ENCODE measurements around the gene CELF4.

- TF ChIP-seq CTCF (conservative IDR thresholded peaks at IDR 0.05; ENCODE audit: low read depth, low read length) (no peak), POLR2A (IDR thresholded peaks at IDR 0.05; ENCODE audit: low read depth, low read length) (no peak), BHLHE40 (IDR thresholded peaks at IDR 0.05; ENCODE audit: low read depth, low read length) (no peak), RAD21 (IDR thresholded peaks at IDR 0.05; ENCODE audit: low read length) (no peak), NFE2L2 (IDR thresholded peaks at IDR 0.05; ENCODE audit: low read depth, low read length) (no peak), MXI1 (IDR thresholded peaks at IDR 0.05; ENCODE audit: borderline replicate concordance, low read depth, low read length) (no peak)
Measured at GRCh38 chr18:37604032-37604431, 38.4 kb upstream of the CELF4 start.
